SU-DHL-6 (cell line): ENCODE measurements around the gene CNTN5.

Experiments
- EZH2phosphoT487 ChIP-seq: fragments of 200-600 bp; sonication (generic), shearing (Covaris generic); conservative IDR thresholded peaks from 2 replicates; pipeline ENCODE4 v1.6.1; 2018; ENCODE audit warnings: mild to moderate bottlenecking, antibody characterized with exemption, low read length, moderate library complexity, mixed read lengths
- TF ChIP-seq, protein P1 (sequence below): fragments of 200-600 bp; sonication (generic); IDR thresholded peaks from one replicate; pipeline ENCODE4 v1.5.1; 2017; ENCODE audit warnings: antibody characterized with exemption, mild to moderate bottlenecking, low read length, moderate library complexity; ENCODE audit not compliant: insufficient read depth, poor library complexity, severe bottlenecking

DNA sequence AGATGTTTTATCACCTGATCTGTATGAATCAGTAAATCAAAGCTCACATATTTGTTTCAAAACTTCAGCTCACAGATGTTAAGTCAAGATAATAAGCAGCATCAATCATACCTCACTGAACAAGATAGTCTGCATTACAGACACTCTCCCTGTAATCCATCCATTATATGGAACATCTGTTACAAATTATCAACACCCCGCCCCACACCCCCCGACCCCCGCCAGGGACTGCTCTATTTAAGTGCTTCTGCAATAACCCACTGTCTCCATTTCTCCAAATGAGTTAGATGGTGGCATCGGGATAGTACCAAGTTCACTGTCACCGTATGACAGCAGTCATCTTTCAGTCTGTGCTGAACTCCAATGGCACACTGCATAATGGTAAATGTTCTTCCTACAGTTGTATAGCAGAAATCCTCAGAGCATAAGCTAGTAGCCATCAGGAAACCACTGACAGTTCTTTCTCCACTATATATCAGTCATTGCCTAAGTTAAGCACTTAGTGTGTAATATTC is 1219.3 kb downstream of the CNTN5 start:
- TF ChIP-seq, protein P1, sequence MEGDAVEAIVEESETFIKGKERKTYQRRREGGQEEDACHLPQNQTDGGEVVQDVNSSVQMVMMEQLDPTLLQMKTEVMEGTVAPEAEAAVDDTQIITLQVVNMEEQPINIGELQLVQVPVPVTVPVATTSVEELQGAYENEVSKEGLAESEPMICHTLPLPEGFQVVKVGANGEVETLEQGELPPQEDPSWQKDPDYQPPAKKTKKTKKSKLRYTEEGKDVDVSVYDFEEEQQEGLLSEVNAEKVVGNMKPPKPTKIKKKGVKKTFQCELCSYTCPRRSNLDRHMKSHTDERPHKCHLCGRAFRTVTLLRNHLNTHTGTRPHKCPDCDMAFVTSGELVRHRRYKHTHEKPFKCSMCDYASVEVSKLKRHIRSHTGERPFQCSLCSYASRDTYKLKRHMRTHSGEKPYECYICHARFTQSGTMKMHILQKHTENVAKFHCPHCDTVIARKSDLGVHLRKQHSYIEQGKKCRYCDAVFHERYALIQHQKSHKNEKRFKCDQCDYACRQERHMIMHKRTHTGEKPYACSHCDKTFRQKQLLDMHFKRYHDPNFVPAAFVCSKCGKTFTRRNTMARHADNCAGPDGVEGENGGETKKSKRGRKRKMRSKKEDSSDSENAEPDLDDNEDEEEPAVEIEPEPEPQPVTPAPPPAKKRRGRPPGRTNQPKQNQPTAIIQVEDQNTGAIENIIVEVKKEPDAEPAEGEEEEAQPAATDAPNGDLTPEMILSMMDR = no peak
- no peak for TF ChIP-seq EZH2phosphoT487
